Stimulated activated CD4-positive, alpha-beta T cell treated with anti-CD3 and anti-CD28 coated beads, Interleukin-4, amount 100 ng/mL, for 24 hours (primary cell): Measurements from ENCODE around the gene SOX2.
"Not testable (repeated sequence)": the region's sequence is repeated elsewhere in the genome, so short reads cannot be mapped to it uniquely, and the experiment has no call there.

Experiments used
- DNase-seq: peaks from one replicate; pipeline ENCODE4 v3.0.0-alpha.2; 2020

The SOX2 gene

DNA sequence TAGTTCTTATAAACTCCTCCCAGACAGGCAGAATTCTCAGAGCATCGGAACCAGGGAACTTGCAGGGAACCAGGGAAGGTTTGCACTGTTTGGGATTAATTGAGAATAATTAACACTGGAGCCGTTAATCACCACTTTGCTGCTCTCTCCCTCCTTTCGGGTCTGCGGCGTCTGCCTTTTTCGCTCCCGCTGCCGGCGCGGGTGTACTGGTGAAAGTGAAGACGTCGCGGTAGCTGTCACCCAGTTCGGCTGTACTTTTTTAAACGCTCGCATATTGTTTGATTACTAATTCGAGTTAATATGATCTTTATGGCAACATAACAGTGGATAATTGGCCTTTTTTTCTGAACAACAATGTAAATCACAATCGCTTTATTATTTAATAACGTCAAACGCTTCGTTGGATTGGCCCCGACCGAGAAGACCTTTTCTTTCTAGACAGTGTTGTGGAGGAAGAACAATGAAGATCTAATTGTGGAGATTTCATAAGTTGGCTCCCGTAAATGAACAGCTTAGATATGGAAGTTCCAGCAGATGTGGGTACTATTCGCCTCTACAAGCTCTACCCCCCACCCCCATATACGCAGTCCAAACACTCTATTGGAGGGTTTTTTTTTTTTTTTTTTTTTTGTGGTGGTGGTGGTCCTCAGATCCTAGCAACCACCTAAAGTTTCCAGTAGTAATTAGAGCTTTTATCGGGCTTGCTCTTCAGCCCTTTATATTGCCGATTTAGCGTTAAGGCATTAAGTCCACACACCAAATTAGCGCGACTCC, 12.7 kb downstream of the SOX2 start:
- DNase-seq = no peak

DNA sequence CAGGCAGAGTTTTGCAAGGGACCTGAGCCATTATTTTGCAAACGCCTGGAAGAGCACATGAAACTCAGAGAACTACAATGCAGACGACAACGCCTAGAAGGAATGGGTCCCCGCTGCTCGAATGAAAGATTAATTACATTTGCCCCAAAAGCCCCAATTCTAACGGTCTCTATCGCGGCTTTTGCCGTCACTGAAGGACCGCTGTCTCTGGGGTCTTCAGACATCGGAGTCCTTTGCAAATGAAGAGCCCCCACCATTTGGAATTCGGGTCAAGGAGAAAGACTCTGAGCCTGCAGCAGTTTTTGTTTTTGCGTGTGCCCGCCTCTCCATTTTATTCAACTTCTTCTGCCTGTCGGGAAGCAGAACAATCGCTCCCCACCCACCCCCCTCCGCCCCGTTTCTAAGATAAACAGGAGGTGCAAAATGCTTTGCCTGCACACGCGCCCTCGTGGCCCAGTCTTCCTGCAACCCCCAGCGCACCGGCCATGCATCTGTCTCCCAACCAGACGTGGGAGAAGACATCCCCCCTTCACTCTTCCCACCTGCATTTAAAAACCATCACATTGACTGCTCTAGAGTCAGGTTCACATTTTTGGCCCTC, 13.5 kb downstream of the SOX2 start:
- no peak for DNase-seq

DNA sequence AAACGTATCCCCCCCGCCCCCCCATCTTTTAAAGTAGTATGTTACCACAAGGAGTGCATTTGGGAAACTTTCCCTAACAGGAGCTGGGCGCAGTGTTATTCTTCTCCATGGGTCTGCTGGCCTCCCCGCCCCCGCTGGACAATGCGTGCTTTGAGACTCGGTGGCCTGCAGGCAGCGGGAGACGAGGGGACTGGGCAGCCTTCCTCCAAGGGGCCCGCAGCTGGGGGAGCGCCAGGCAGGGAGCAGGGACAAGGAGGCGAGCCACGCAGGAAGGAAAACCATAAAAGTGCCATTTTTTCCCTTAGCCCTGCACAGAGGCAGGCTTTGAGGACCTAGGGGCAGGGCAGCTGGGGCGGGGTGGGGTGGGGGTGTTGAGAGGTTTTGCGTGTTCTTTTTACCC, 14.1 kb downstream of the SOX2 start:
- DNase-seq = no peak

DNA sequence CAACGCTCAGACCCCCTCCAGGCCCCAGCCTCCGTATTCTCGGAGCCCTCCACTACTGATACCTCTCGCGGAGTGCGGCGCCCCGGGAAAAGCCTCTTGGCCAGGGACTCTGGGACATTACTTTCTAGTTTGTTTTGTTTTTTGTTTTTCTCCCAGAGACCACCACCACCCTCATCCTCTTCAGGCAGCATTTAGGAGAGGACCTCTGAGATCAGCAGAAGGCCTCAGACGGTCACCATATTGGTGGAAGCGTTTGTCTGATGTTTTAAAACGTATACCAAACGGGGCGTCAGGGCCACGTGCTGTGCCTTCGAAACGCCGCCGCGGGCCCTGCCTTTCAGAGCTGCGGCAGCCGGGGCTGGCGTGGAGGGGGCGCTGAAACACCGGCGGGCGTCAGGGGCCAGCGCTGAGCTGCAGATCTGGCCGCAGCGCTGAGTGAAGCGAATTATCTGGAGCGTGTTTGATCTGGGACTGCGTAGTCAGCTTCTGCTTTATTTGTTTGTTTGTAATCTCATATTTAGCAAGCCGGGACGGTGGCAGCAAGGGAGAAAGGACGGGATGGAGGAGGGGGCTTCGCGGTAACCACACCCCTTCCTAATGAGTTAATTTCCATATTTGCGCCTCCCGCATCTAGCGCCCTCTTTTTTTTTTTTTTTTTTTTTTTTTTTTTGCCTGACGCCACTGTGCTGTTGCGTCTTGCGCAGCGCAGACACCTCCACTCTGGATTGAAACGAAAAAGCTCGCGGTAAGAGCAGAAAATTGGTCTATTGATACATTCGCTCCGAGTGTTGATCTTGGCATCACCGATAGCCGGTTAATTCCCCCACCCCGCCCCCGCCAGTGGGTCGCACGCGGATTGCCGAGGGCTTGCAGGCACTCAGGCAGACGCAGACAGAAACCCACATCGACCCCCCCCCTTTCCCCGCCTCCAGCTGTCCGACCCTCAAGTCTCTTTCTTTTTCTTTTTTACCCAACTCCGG, 14.9 kb downstream of the SOX2 start:
- DNase-seq = no peak

DNA sequence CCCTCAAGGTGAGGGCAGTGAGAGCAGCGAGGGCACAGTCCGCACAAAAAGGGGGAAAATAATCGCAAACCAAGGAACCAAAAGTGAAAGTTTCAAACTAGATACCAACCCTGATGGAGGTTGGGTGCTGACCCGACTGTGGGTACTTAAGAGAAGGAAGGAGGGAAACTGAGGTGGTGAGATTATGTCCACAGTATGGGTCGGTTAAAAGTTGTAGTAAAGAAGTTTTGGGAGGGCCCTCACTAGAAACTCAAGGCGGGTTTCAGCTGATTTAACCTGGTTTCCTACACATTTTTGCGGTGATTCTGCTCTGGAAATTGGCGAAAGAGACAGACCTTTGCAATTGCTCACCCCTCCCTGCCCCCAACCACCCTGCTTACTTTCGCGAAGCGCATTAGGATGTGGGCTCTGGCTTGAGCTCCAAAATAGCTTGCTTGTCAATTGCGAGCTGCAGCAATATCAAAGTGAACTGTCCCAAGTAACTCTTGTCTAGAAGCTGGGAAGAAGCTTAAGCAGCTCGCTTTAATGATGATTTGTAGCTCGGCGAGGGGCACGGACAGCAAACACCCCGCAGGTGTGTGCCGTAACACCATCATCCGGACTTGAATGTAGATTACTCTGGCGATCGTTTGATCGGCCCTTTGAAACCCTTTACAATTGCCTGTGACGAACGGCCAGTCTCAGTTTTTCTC, 15.8 kb downstream of the SOX2 start:
- no peak for DNase-seq

DNA sequence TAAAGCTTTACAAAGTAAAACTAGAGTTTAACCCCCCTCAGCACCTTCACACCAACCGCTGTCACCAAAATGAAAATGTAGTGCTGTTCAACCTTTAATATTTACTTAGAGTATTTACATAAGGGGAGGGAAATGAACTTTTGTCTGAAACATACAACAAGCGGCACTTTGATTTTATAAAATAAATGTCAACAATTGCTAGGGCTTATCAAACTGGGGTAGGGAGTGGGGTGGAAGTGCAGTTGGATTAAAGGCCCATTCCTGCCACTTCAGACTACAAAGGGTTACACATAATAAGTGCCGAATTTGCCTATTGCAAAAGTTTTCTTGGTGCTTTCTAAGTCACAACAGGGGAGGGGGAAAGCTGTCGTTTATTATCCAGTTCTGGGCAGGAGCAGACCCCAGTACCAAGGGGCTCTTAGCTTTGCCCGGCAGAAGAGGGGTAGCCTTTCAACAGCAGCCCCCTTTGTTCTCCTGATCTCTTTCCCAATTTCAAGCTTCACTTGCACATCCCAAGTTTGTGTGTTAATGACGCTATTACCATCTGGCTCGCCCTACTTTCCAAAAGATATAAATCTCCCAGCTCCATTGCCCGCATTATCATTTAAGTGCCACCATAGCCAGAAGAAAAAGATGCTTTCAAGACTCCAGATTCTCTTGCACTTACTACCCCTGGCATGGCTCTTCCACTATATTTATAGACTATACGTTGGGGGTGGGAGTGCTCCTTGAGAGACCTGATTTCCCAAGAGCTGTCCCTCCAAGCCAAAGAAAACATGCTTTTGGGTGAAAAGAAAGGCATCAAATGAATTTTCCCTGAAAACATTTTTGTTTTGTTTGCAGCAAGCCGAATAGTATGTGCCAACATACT, 17.0 kb downstream of the SOX2 start:
- DNase-seq = no peak

DNA sequence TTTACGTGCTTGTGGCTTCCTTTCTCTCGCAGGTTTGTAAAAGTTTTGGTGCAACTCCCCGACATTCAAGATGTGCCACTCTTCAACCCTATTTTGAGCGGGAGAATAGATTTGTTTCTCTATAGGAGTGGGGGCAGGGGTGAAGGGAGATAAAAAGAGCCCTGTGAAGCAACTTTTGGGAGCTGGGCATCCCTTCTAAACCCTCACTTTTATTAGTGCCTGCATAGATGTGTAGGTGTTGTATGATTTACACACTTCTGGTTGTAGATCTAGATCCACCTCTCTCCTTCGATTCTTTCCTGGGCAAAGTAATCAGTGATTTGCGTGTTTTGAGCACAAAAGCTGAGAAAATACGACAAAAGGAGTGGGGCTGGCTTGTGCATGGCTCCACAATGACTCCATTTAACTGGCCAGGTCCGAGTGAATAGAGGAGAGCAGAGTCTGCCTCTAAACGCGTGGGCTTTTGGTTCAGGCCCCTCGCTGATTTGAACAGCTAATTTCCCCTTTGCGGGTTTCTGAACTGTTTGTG, 17.7 kb downstream of the SOX2 start:
- DNase-seq = no peak

DNA sequence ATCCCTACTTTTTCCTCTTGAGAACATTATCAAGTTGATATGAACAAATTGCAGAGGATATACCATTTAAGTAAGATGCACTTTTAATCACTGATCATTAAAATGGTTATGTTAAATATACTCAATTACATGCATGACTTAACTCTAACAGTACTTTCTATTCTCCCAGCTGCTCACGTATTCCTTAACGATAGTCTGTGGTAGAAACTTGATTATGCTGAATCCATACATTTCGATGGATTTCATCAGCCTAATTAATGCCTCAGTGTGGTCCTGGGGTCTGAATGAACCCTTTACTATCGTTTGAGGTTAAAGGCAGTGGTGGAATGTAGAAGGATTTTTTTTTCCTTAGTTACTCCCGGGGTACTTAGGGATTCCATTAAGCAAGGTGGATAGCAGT, 18.6 kb downstream of the SOX2 start:
- DNase-seq = no peak

DNA sequence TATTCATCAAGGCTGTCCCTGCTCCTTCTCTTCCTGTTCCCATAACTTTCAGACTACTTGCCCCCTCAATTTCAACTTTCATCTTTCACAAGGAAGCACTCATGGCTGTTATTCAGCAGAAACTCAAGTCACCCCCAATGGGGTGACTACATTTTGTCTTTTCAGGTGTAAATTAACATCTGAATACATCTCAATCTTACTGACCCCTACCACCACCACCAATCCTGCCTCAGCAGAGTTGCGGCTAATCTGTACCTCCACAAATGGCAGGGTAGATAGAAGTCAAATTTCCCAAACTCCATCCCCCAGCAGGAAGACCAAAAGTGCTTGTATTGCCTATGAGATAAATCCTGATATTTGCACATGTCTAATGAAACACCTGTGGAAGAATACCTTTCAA, 19.2 kb downstream of the SOX2 start:
- DNase-seq = no peak

DNA sequence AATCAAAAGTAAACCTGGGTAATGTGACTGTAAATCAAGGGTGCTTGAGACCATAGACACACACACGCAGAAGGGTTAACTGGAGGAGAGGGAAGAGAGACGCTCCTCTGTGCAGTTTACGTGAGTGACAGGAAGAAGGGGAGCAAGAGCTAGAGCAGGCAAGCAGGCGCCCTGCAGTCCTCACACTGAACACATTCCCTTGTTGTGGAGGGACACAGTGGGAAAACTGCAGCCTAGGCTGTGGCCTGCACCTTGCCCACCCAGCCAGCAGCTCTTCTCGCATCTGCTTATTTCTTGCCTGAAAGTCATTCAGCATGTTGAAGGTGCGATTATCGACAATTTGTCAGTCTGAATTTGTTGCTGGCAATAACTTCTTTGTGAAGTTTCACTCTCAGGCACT, 24.2 kb downstream of the SOX2 start:
- no peak for DNase-seq

DNA sequence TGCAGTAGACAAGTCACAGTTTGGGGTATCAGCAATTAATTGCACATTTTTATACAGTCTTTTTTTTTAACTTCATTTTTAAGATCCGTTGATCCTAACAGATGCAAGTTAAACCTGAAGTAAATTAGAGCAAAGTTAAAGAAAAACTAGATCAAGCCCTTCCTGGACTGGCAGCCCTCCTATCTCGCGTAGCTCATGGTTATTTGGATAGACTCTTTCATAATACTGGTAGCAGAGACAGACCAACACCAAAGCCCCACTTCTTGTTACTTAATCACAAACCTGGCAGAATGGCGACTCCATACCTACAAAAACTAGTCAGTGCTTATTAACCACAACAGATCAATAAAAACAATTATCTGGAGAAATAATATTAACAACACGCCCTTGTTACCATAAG, 26.8 kb downstream of the SOX2 start:
- DNase-seq = no peak

DNA sequence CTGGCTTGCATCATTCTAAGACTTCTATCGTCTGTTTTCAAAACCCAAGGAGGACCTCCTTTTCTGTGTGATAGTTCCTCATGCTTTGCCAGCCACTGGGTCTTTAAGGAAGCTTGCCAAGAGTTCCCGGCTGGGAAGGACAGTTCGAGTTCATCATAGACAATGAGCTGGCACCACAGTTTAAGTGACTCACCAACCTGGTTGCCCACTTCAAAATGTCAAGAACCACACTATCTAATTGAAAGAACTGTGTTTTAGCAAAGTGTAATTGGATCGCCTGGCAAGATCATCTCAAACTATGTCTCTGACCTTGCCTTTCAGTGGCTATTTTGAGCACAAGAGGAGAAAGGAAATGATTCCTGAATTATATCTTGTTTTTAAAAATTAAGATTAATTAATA, 27.9 kb downstream of the SOX2 start:
- DNase-seq = no peak

DNA sequence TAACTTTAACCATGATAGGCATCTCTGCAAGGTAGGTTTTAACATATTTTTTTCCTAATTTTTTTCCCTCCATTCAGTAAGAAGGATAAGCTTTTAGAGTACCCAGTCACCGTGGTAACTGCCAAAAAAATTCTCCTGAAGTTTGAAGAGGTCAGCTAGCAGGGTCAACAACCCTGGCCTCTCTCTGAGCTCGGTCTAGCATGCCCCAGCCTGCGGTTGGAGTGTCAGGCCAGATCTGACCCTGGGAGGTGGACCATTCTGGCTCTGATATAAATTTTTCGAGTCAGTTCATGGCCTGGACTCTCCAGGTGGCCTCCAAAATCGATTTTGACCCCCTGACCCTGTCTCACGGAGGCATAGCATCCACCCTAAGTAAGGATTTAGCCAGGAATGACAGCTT, 29.7 kb downstream of the SOX2 start:
- DNase-seq = no peak

DNA sequence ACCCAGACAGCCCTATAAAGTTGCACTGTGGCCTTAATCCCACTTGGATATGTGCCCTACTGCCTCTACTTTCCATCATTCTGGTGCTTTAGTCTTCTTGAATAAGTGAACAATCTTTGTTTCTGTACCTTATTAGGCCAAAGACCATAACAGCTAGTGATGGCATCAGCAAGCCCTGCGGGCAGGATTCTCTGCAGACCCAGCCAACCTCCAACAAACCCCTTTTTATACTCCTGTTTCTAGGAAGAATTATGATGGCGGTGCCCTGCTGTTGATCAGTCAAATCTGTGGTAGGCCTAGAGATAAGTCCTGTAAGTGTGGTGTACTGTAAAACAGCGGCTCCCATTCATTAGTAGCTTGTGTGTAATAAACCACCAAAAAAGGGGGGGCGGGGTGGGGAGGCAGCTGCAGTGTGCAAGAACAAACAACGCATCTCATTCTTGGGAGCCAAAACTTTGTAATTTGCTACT, 40.5 kb downstream of the SOX2 start:
- DNase-seq = no peak

DNA sequence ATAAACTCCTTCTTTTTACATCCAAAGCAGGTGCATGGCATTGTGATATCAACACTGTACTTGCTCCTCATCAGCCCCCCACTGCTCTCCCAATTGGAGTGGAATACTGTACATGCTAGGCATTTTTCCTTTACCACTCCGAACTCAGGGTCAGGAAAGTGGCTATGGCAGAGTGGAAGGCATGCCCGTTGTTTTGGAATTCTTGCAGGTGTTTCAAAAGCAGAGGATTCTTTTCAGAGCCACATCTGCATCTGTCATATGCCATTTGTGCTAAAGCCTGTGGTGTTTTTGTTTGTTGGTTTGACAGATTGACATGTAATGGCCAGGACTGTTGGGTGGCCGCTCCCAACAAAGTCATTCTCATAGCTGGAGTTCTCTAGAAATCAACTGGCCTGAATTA, 41.7 kb downstream of the SOX2 start:
- no peak for DNase-seq

DNA sequence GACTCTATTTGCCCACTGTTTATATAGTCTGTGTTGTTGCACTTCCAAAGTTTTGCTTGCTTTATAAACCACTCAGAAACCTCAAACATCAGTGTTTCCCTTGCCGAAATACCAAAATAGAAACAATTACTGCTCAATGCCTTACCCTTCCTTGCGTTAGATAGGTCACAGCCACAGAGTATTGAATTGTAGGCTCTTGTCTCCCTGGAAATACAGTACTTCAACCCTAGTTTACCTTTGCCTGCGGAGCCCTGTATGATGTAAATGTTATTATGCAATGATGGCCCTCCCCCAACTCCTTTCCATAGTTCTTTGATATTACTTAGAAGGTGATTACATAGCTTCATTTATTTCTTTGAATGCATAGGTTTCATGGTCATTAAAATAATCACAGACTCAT, 44.2 kb downstream of the SOX2 start:
- DNase-seq = no peak

DNA sequence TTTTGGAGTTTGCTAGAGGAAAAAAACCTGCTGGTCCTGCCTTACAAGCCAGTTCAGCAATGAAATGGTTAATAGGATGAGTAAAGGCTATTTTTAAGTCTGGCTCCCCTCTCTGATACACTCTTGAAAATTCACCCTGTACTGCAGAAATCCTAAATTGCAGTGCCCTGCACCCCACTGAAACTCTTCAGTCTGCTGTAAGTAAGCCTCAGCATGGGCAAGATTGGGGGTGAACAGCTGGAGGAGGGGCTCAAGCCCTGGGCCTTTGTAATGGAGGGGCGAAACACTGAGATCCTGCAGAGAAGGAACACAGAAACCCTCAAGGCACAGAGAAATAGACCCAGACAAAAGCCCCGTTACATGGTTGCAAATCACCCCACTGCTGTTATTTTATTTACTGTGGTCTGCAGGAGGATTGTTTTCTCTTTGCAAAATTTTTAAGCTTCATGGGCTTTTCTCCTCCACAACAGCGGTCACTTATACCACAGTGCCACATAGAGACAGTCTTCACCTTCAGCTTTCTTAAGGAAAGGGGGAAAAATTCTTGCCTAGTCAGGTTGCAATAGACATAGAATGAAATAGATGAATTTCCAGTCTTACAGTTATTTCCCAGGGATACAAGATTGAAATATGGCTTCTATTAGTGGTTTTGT, 45.0 kb downstream of the SOX2 start:
- DNase-seq = no peak

DNA sequence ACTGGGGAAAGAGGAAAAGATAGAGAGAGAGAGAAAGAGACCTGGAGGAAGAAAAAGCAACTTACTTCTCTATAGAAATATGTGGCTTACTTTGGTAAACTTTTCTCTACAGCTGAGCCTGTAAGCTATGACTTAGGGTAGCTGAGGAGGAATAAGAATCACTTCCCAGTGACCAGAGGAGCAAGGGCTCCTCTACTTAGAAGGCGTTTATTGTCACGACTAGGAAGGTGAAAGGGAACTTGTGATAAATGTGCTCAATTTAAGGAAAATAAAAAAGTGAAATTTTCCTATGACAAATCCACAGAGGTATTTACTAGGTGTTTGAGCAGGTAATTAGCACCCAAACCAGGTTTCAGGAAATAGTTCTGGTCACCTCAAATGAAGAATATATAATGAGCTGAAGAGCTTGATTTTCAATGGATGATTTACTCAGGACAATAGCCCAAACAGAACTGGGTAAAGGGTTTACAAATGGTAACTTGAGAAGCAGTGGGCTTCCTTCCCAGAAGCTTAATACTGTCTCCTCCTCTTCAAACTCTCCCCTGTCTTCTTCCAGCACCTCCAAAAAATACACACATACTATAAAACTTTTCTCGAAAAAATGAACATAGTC, 46.1 kb downstream of the SOX2 start:
- DNase-seq = no peak

DNA sequence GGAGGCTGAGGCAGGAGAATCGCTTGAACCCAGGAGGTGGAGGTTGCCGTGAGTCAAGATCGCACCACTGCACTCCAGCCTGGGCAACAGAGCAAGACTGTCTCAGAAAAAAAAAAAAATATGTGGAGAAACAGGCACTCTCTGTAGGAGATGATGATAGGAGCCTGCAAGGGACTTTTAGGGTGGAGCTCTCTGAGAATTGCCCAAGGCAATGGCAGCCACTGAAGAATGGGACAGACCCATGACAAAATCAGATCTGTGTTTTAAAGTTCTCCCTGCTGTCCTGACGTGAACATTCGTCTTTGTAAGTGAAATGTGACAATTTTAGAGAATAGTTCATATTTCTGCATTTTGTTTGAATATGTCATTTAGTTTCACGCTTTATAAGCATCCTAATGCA, 50.2 kb downstream of the SOX2 start:
- no peak for DNase-seq

DNA sequence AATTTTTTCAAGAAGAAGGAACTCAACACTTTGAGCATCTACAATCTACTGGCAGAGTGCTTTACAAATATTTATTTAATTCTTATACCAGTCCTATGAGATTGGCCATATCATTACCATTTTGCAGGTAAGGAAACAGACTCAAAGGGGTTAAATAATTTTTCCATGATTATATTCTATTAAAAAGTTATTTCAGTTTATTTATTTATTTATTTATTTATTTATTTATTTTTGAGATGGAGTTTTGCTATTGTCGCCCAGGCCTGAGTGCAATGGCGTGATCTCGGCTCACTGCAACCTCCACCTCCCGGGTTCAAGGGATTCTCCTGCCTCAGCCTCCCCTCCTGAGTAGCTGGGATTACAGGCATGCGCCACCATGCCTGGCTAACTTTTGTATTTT, 52.3 kb downstream of the SOX2 start:
- DNase-seq = not testable (repeated sequence)
